HepG2 (cell line): ENCODE results near the gene DCTN3. TPM values are rescaled to one million over a fixed set of nuclear protein-coding genes. Genes with fewer than 3 reads are reported as not detected.

Experiments used
- AGO1 ChIP-seq: fragments of 200-400 bp; formaldehyde crosslinking; IDR thresholded peaks from 2 replicates; pipeline ENCODE4 v1.6.1; 2017; ENCODE audit warnings: mild to moderate bottlenecking, low read depth, low read length, moderate library complexity; ENCODE audit not compliant: poor library complexity, severe bottlenecking
- CSRNP2 ChIP-seq: sonication (generic); formaldehyde crosslinking; conservative IDR thresholded peaks from 2 replicates; pipeline ENCODE4 v1.8.0; 2022; ENCODE audit warnings: low read depth, missing genetic modification reagents
- HNF1B ChIP-seq: sonication (generic); formaldehyde crosslinking; IDR thresholded peaks from 2 replicates; pipeline ENCODE4 v1.5.1; 2020; ENCODE audit warnings: mild to moderate bottlenecking, moderate library complexity, missing genetic modification reagents
- KDM5B ChIP-seq: sonication (generic); formaldehyde crosslinking; IDR thresholded peaks from 2 replicates; pipeline ENCODE4 v1.4.0; 2020; ENCODE audit warnings: missing genetic modification reagents, mild to moderate bottlenecking, borderline replicate concordance
- MTF1 ChIP-seq: sonication (generic); formaldehyde crosslinking; IDR thresholded peaks from 2 replicates; pipeline ENCODE4 v1.5.0; 2020; ENCODE audit warnings: missing genetic modification reagents
- NCOR1 ChIP-seq: fragments of 200-600 bp; sonication (generic); IDR thresholded peaks from 2 replicates; pipeline ENCODE4 v1.7.0; 2017; ENCODE audit warnings: antibody characterized with exemption, low read length, borderline replicate concordance
- TRIM24 ChIP-seq: sonication (generic); formaldehyde crosslinking; IDR thresholded peaks from 2 replicates; pipeline ENCODE4 v1.8.0; 2022; ENCODE audit warnings: mild to moderate bottlenecking, missing genetic modification reagents
- ZMYM2 ChIP-seq: sonication (generic); formaldehyde crosslinking; IDR thresholded peaks from 2 replicates; pipeline ENCODE4 v1.8.0; 2022; ENCODE audit warnings: mild to moderate bottlenecking, missing genetic modification reagents
- ZNF101 ChIP-seq: sonication (generic); formaldehyde crosslinking; IDR thresholded peaks from 2 replicates; pipeline ENCODE4 v1.4.0; 2020; ENCODE audit warnings: mild to moderate bottlenecking, low read depth, missing genetic modification reagents, borderline replicate concordance
- ZNF260 ChIP-seq: sonication (generic); formaldehyde crosslinking; IDR thresholded peaks from 2 replicates; pipeline ENCODE4 v1.4.0; 2020; ENCODE audit warnings: missing genetic modification reagents, low read depth, mild to moderate bottlenecking, borderline replicate concordance
- ZNF282 ChIP-seq: fragments of 450-650 bp; IDR thresholded peaks from 2 replicates; pipeline ENCODE4 v1.6.1; 2018; ENCODE audit not compliant: partially characterized antibody
- ZNF557 ChIP-seq: sonication (generic); formaldehyde crosslinking; IDR thresholded peaks from 2 replicates; pipeline ENCODE4 v1.4.0; 2020; ENCODE audit warnings: missing genetic modification reagents
- ZNF569 ChIP-seq: sonication (generic); formaldehyde crosslinking; IDR thresholded peaks from 2 replicates; pipeline ENCODE4 v1.5.0; 2020; ENCODE audit warnings: mild to moderate bottlenecking, missing genetic modification reagents, moderate library complexity, borderline replicate concordance
- ZNF687 ChIP-seq: sonication (generic); formaldehyde crosslinking; IDR thresholded peaks from 2 replicates; pipeline ENCODE4 v1.5.1; 2020; ENCODE audit warnings: mild to moderate bottlenecking, missing genetic modification reagents, moderate library complexity
- ZNF800 ChIP-seq: sonication (generic); formaldehyde crosslinking; IDR thresholded peaks from 2 replicates; pipeline ENCODE4 v1.4.0; 2020; ENCODE audit warnings: missing genetic modification reagents
- ZSCAN5A ChIP-seq: sonication (generic); formaldehyde crosslinking; IDR thresholded peaks from 2 replicates; pipeline ENCODE4 v1.8.0; 2022; ENCODE audit warnings: mild to moderate bottlenecking, missing genetic modification reagents, borderline replicate concordance
- polyA plus RNA-seq, 8 experiments: library from polyadenylated mRNA; depleted of rRNA in 3 of 8; stranded (reverse) in 7 of 8; unstranded in 1 of 8; fragments of >200 nt; fragmentation: Illumina TruSeq in 4 of 8; extraction: Trizol in 4 of 8; gene quantifications; 2 replicates each; pipeline versions ENCODE4 v1.2.1 to v1.2.3, GENCODE V29; 2011 to 2016; ENCODE audit warnings: low read depth in 4 of 8, missing spikeins in 1 of 8, mixed read lengths in 1 of 8; ENCODE audit not compliant: insufficient read depth in 1 of 8
- total RNA-seq, 5 experiments: library from RNA; depleted of rRNA; stranded (reverse); fragments of >200 nt; fragmentation: Illumina TruSeq; extraction: Trizol; gene quantifications; 2 replicates each; pipeline ENCODE4 v1.2.3, GENCODE V29; 2016; ENCODE audit warnings: low read depth in 1 of 5

DCTN3 gene
- total and polyA plus RNA-seq, 2 of the 13 experiments (the other 11 are each of a cell fraction or from before 2014, with no cell fraction given) = 27.4 to 34.5 TPM

- TF ChIP-seq ZNF800 (CRISPR knock-in tag) (no peak), HNF1B (CRISPR knock-in tag) (peak; percentile 45), KDM5B (CRISPR knock-in tag) (peak; percentile 82), ZNF282 (no peak), ZNF569 (CRISPR knock-in tag) (no peak), NCOR1 (peak; percentile 50; the same call in 1 of the 2 replicates), TRIM24 (no peak), MTF1 (CRISPR knock-in tag) (no peak), ZNF557 (CRISPR knock-in tag) (no peak), ZNF687 (CRISPR knock-in tag) (peak; percentile 93), ZNF101 (CRISPR knock-in tag) (no peak), ZNF260 (CRISPR knock-in tag) (no peak), AGO1 (peak; percentile 87), CSRNP2 (CRISPR knock-in tag) (no peak), ZSCAN5A (CRISPR knock-in tag) (no peak; the same call in 1 of the 2 replicates), ZMYM2 (CRISPR knock-in tag) (0 out of 2 replicates have a peak, but pooled peaks have one; percentile 23)
Measured at GRCh38 chr9:34651876-34652601, 31.7 kb upstream of the DCTN3 start, which contains the start of gene IL11RA (continued).
